ENCODE measurements around the gene NAT9. TPM values are rescaled to one million over a fixed set of nuclear protein-coding genes. Genes with fewer than 3 reads are reported as not detected.

The NAT9 gene
- total and polyA plus RNA-seq, 11 donors: 7.9 to 36.6 (median 18.2) TPM

GRCh38 chr17:74734256-74734655, 41.9 kb downstream of the NAT9 start:
- H3K27me3 ChIP-seq: peaks cover 21 to 46% (median 34%) of the 10 kb centered on the region in 9 donors
- H3K9me3 ChIP-seq: no peaks in the 10 kb centered on the region
- 93 to 96% (median 95%) methylated on average over 3 of the region's 3 CpGs for WGBS, 4 donors
- H3K27ac ChIP-seq: no peak overlapping the region
- peaks cover 0 to 49% (median 18%) of the 10 kb centered on the region in 12 donors for H3K4me1 ChIP-seq
- TF ChIP-seq CTCF (IDR thresholded peaks at IDR 0.05) (no peak), POLR2A (IDR thresholded peaks at IDR 0.05) (no peak)
- intact Hi-C loops (cut with DNase I): no loop called here
- no peak for DNase-seq
- no peaks in the 10 kb centered on the region for H3K36me3 ChIP-seq
- no peak overlapping the region for H3K4me3 ChIP-seq
- ATAC-seq: no peak

DNA sequence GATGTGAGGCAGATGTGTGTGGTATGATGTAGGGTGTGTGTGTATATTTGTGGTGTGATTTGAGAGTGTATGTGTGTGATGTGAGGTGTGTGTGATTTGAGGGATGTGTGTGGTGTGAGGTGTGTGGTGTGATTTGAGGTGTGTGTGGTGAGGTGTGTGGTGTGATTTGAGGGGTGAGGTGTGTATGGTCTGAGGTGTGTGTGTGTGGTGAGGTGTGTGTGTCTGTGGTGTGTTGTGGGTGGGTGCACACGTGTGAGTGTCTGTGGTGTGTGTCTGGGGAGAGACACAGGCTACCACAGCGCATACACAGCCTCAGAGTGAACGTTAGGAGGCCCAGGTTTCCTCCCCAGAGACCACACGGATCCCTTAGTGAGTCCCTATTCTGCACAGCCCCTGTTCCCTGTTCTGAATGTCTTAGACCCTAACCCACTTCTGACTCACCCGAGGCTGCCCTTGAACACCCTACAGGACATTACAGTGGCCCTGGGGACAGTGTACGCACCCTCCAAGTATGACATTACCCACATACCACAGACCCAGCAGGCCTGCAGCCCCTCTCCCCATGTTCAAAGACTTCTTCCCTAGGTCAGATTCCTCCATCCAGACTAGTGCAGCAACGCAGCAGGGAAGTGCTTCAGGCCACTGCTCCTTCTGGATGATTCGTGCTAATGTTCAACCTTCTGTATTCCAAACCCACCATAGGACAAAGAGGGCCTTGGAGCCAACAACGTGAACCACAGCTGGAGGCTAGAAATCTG, 42.6 kb downstream of the NAT9 start:
- no peaks in the 10 kb centered on the region for H3K36me3 ChIP-seq
- DNase-seq (no peak), ATAC-seq (no peak)
- H3K9me3 ChIP-seq: no peaks in the 10 kb centered on the region
- WGBS, 4 donors: 59 to 68% (median 63%) methylated on average over 9 of the region's 9 CpGs
- intact Hi-C loops (cut with DNase I): no loop called here
- TF ChIP-seq CTCF (IDR thresholded peaks at IDR 0.05) (no peak), POLR2A (IDR thresholded peaks at IDR 0.05) (no peak)
- H3K27ac ChIP-seq: no peak overlapping the region
- H3K27me3 ChIP-seq: peaks cover 14 to 39% (median 27%) of the 10 kb centered on the region in 9 donors
- peaks cover 0 to 41% (median 17%) of the 10 kb centered on the region in 12 donors for H3K4me1 ChIP-seq
- H3K4me3 ChIP-seq: no peak overlapping the region

GRCh38 chr17:74732042-74732867, 43.9 kb downstream of the NAT9 start:
- peaks cover 2 to 26% (median 14%) of the 10 kb centered on the region in 9 donors for H3K27me3 ChIP-seq
- no peak overlapping the region for H3K4me3 ChIP-seq
- TF ChIP-seq POLR2A (IDR thresholded peaks at IDR 0.05): no peak
- no peak for TF ChIP-seq CTCF (IDR thresholded peaks at IDR 0.05)
- intact Hi-C loops (cut with DNase I): no loop called here
- no peaks in the 10 kb centered on the region for H3K36me3 ChIP-seq
- no peak overlapping the region for H3K27ac ChIP-seq
- H3K4me1 ChIP-seq: peaks cover 0 to 28% (median 7%) of the 10 kb centered on the region in 12 donors
- 73 to 81% (median 76%) methylated on average over 12 of the region's 12 CpGs for WGBS, 4 donors
- DNase-seq (no peak), ATAC-seq (no peak)
- H3K9me3 ChIP-seq: no peaks in the 10 kb centered on the region

DNA sequence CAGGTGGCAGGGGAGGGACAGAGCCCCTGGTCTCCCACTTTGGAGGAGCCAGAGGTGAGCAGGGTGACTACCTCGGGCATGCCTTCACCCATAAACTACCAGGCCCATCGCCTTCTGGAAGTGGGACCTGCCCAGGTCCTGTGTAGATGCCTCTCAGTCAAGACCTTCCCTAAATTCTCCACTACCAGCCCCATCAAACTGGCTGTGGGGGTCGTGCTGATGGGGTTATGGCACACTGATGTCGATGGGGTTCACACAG, 44.9 kb downstream of the NAT9 start:
- Histone ChIP-seq H3K36me3 (no peaks in the 10 kb centered on the region), H3K27me3 (peaks cover 0 to 17% (median 7%) of the 10 kb centered on the region in 9 donors), H3K9me3 (no peaks in the 10 kb centered on the region), H3K4me3 (no peak overlapping the region), H3K27ac (no peak overlapping the region), H3K4me1 (peaks cover 0 to 19% (median 0%) of the 10 kb centered on the region in 12 donors)
- DNase-seq (no peak), ATAC-seq (no peak)
- WGBS, 4 donors: 55 to 78% (median 64%) methylated on average over 2 to 4 of the region's 4 CpGs
- TF ChIP-seq POLR2A (IDR thresholded peaks at IDR 0.05): no peak
- intact Hi-C loops (cut with DNase I): no loop called here
